ENCODE measurements around the gene RFX3. TPM values are rescaled to one million over a fixed set of nuclear protein-coding genes. Genes with fewer than 3 reads are reported as not detected.
A peak's percentile ranks its signal among the peaks of the same experiment; 100 is the strongest.

RFX3 gene
- total RNA-seq, 1 experiment from 2014 or later, result 0.74 TPM

GRCh38 chr9:3285365-3286161 is 240.2 kb downstream of the RFX3 start:
- no peak for DNase-seq (ENCODE audit: low read depth)

GRCh38 chr9:3282365-3282764 is 243.4 kb downstream of the RFX3 start:
- no peak for DNase-seq (ENCODE audit: low read depth)

GRCh38 chr9:3281399-3281798 is 244.4 kb downstream of the RFX3 start:
- no peak for DNase-seq (ENCODE audit: low read depth)

GRCh38 chr9:3277200-3277599 is 248.6 kb downstream of the RFX3 start:
- no peak for DNase-seq (ENCODE audit: low read depth)

- DNase-seq (ENCODE audit: low read depth), result no peak
Observed at GRCh38 chr9:3271581-3271980, 254.2 kb downstream of the RFX3 start.

GRCh38 chr9:3271157-3271556 is 254.6 kb downstream of the RFX3 start:
- no peak for DNase-seq (ENCODE audit: low read depth)

GRCh38 chr9:3268223-3268622 is 257.6 kb downstream of the RFX3 start:
- DNase-seq (ENCODE audit: low read depth), result no peak

- no peak for DNase-seq (ENCODE audit: low read depth)
Observed at GRCh38 chr9:3263698-3264097, 262.1 kb downstream of the RFX3 start.

GRCh38 chr9:3262826-3263529 is 262.8 kb downstream of the RFX3 start:
- no peak for DNase-seq (ENCODE audit: low read depth)

GRCh38 chr9:3261484-3261883 is 264.3 kb downstream of the RFX3 start:
- no peak for DNase-seq (ENCODE audit: low read depth)

GRCh38 chr9:3256571-3257330 is 269.1 kb downstream of the RFX3 start:
- no peak for DNase-seq (ENCODE audit: low read depth)

- no peak for DNase-seq (ENCODE audit: low read depth)
Observed at GRCh38 chr9:3251309-3251708, 274.5 kb downstream of the RFX3 start.

GRCh38 chr9:3250741-3251140 is 275.1 kb downstream of the RFX3 start:
- no peak for DNase-seq (ENCODE audit: low read depth)

GRCh38 chr9:3247211-3247610 is 278.6 kb downstream of the RFX3 start:
- DNase-seq (ENCODE audit: low read depth), result no peak

GRCh38 chr9:3246241-3246640 is 279.6 kb downstream of the RFX3 start:
- DNase-seq (ENCODE audit: low read depth), result no peak

- no peak for DNase-seq (ENCODE audit: low read depth)
Observed at GRCh38 chr9:3244963-3245653, 280.7 kb downstream of the RFX3 start.

GRCh38 chr9:3243683-3244082 is 282.1 kb downstream of the RFX3 start:
- DNase-seq (ENCODE audit: low read depth), result no peak

GRCh38 chr9:3241290-3241689 is 284.5 kb downstream of the RFX3 start:
- no peak for DNase-seq (ENCODE audit: low read depth)

- DNase-seq (ENCODE audit: low read depth), result peak; percentile 75
Observed at GRCh38 chr9:3240656-3241268, 285.0 kb downstream of the RFX3 start.

- DNase-seq (ENCODE audit: low read depth), result no peak
Observed at GRCh38 chr9:3239240-3239639, 286.6 kb downstream of the RFX3 start.

- no peak for DNase-seq (ENCODE audit: low read depth)
Observed at GRCh38 chr9:3238236-3238635, 287.6 kb downstream of the RFX3 start.

GRCh38 chr9:3237121-3237520 is 288.7 kb downstream of the RFX3 start:
- no peak for DNase-seq (ENCODE audit: low read depth)

Data from Daoy (cell line).